ENCODE data around the gene KIF1B. TPM values are rescaled to one million over a fixed set of nuclear protein-coding genes. Genes with fewer than 3 reads are reported as not detected.
"Not testable (repeated sequence)": the region's sequence is repeated elsewhere in the genome, so short reads cannot be mapped to it uniquely, and the experiment has no call there.

Gene KIF1B
- total RNA-seq, 6 experiments from 2014 or later, result 21.7 to 29.4 (median 23.2) TPM

DNA sequence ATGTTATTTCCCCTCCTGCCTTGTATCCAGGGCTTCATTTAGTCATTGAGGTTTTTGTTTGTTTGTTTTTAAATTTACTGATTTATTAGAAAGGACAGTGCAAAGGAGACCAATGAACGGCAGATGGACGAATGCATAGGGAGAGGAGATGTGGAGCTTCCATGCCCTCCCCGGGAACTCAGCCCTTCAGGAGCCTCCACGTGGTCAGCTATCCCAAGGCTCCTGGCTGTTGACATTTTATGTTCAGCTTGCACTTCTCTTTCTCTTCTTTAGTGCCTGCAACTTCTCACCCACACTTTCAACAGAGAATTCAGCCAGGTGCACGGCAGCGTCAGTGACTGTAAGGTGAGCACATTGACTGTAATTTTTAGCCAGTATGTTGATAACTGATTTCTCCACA lies 157.8 kb downstream of the KIF1B start:
- H3K36me3 ChIP-seq, result peaks cover 3 to 55% (median 27%) of the 10 kb centered on the region in 4 donors
- DNase-seq (no peak), ATAC-seq (no peak)
- WGBS (ENCODE audit: insufficient coverage, low coverage, low lambda C conversion rate, missing lambda C conversion rate), result 82% methylated on average over 6 of the region's 6 CpGs
- H3K4me3 ChIP-seq, result no peak overlapping the region
- no peaks in the 10 kb centered on the region for H3K4me1 ChIP-seq
- no peak for TF ChIP-seq CTCF (IDR thresholded peaks at IDR 0.05)
- no peak for TF ChIP-seq POLR2A (IDR thresholded peaks at IDR 0.05)
- no peaks in the 10 kb centered on the region for H3K27me3 ChIP-seq
- no peak overlapping the region for H3K27ac ChIP-seq
- no peaks in the 10 kb centered on the region for H3K9me3 ChIP-seq
- intact Hi-C loops (cut with DNase I), result loop anchor here in 1 of 2 donors (5.0 kb wide), 1 partner anchor 236 kb away; no protein-coding TSS in a partner anchor

GRCh38 chr1:10374442-10374860 lies 164.1 kb downstream of the KIF1B start:
- H3K27ac ChIP-seq, result no peak overlapping the region
- H3K4me1 ChIP-seq, result no peaks in the 10 kb centered on the region
- 79% methylated on average over 8 of the region's 8 CpGs for WGBS (ENCODE audit: insufficient coverage, low coverage, low lambda C conversion rate, missing lambda C conversion rate)
- no peak for DNase-seq
- no peaks in the 10 kb centered on the region for H3K27me3 ChIP-seq
- intact Hi-C loops (cut with DNase I), result loop anchor here in 1 of 2 donors (10.0 kb wide), 1 partner anchor 50 kb away; no protein-coding TSS in a partner anchor
- peaks cover 0 to 67% (median 25%) of the 10 kb centered on the region in 4 donors for H3K36me3 ChIP-seq
- no peak overlapping the region for H3K4me3 ChIP-seq
- no peak for TF ChIP-seq POLR2A (IDR thresholded peaks at IDR 0.05)
- TF ChIP-seq CTCF (IDR thresholded peaks at IDR 0.05), result no peak
- H3K9me3 ChIP-seq, result no peaks in the 10 kb centered on the region
- ATAC-seq, result no peak

- not testable (repeated sequence) for H3K27me3 ChIP-seq, H3K4me3 ChIP-seq, H3K9me3 ChIP-seq, H3K4me1 ChIP-seq
- peak; percentile 47 to 83 (median 58) for TF ChIP-seq CTCF (IDR thresholded peaks at IDR 0.05)
- peak; percentile 79 to 88 (median 85) for ATAC-seq
- intact Hi-C loops (cut with DNase I), result loop anchor here in 1 of 2 donors (10.0 kb wide), 1 partner anchor 47 kb away; no protein-coding TSS in a partner anchor
- peak in 2 of 3 donors; percentile 56 to 58 for DNase-seq
- Histone ChIP-seq H3K27ac (peak overlapping the region in 1 of 3 donors; percentile 22), H3K36me3 (peaks cover 0 to 51% (median 18%) of the 10 kb centered on the region in 4 donors)
- 39% methylated on average over 14 of the region's 14 CpGs for WGBS (ENCODE audit: insufficient coverage, low coverage, low lambda C conversion rate, missing lambda C conversion rate)
Observed at GRCh38 chr1:10377365-10378029, 167.1 kb downstream of the KIF1B start.

- H3K4me3 ChIP-seq, result no peak overlapping the region
- WGBS (ENCODE audit: insufficient coverage, low coverage, low lambda C conversion rate, missing lambda C conversion rate), result 50% methylated on average over 10 of the region's 15 CpGs
- DNase-seq (peak; percentile 52 to 72 (median 59)), ATAC-seq (peak; percentile 66 to 73 (median 68))
- intact Hi-C loops (cut with DNase I), result loop anchor here in 1 of 2 donors (10.0 kb wide), 1 partner anchor 47 kb away; no protein-coding TSS in a partner anchor
- peak overlapping the region in 2 of 3 donors; percentile 22 to 40 for H3K27ac ChIP-seq
- H3K27me3 ChIP-seq, result no peaks in the 10 kb centered on the region
- no peaks in the 10 kb centered on the region for H3K4me1 ChIP-seq
- H3K36me3 ChIP-seq, result peaks cover 0 to 51% (median 16%) of the 10 kb centered on the region in 4 donors
- H3K9me3 ChIP-seq, result no peaks in the 10 kb centered on the region
- TF ChIP-seq CTCF (IDR thresholded peaks at IDR 0.05) (no peak), POLR2A (IDR thresholded peaks at IDR 0.05) (no peak)
Observed at GRCh38 chr1:10378081-10378841, 167.9 kb downstream of the KIF1B start.

Data from right lobe of liver (tissue), 6 donors.